GM20000 (cell line): ENCODE data around the gene BRSK2.

Source experiments
- DNase-seq: peaks from one replicate; pipeline ENCODE4 v3.0.0; 2012; ENCODE audit warnings: low spot score
- TF ChIP-seq, protein P1 (sequence below): IDR thresholded peaks from 2 replicates; pipeline ENCODE4 v1.5.1; 2012; ENCODE audit warnings: mild to moderate bottlenecking, control low read depth; ENCODE audit errors: extremely low read depth, missing control alignments

BRSK2 gene

DNA sequence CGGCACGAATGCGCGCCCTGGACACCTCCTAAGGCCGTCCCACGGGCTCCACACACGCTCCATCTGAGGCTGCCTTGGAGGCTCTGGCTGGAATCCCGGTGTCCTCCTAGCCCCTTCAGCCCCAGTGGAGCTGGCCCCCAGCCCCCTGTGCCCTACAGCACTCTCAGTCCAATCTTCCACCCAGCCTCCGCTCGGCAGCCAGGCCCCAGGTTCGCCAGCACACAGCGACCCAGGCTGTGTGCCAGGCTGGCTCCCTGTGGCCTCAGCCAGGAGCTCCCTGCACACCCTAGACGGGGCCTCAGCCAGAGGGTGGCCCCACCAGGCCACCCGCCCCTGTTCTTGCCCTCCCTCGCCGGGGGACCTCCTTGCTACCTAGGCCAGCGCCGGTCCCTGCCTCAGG is 78.3 kb downstream of the BRSK2 start:
- TF ChIP-seq, protein P1, sequence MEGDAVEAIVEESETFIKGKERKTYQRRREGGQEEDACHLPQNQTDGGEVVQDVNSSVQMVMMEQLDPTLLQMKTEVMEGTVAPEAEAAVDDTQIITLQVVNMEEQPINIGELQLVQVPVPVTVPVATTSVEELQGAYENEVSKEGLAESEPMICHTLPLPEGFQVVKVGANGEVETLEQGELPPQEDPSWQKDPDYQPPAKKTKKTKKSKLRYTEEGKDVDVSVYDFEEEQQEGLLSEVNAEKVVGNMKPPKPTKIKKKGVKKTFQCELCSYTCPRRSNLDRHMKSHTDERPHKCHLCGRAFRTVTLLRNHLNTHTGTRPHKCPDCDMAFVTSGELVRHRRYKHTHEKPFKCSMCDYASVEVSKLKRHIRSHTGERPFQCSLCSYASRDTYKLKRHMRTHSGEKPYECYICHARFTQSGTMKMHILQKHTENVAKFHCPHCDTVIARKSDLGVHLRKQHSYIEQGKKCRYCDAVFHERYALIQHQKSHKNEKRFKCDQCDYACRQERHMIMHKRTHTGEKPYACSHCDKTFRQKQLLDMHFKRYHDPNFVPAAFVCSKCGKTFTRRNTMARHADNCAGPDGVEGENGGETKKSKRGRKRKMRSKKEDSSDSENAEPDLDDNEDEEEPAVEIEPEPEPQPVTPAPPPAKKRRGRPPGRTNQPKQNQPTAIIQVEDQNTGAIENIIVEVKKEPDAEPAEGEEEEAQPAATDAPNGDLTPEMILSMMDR = no peak
- no peak for DNase-seq

DNA sequence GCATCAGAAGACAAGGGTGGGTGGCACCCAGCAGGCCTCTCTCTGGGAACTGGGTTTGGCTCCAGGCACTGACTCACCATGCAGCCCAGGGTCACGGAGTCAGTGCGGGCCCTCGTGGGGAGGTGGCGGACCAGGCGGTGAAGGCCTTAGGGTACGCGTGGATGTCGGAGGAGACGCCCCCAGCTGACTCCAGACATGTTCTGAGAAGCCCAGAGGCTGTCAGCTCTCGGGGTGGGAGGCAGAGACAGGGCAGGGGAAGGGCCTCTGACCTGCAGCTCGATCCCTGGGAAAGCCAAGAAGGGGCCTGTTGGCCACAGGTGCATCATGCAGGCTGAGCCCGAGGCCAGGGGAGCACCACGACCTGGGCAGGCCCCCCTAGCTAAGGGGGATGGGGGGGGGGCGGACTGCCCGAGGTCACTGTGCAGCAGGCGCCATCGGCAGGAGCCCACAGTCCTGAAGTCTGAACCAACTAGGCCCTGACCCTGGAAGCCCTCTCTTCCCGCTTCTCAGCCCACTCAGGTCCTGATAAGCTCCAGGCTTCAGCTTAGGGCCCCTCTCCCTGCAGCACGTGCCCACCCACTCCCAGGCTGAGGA is 78.8 kb downstream of the BRSK2 start:
- no peak for DNase-seq

DNA sequence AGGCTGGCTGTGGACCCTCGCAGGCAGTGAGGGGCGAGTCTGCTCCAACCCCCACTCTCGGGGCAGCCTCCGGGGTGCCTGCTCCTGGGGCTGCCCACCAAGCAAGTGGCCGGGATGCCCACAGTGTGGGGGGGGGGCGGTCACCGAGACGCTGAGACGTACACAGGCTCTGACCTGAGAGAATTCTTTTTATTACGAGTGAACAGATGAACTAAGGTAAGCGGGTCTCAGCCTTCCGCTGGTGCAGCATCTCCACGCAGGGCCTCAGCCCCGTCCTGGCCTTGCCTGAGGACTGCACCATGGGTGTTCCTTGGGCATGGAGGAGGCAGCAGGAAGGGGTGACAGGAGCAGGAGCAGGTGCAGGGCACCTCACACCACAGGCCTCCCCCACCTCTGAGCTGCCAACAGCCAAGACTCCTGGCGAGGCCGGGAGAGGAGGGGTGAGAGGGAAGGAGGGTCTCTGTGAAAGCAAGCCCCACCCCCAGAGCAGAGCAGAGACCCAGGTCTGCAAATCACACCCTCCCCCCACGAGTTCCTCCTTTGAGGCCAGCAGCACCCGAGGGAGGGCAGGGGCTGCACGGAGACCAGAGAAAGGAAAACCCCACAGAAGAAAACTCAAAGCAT is 79.7 kb downstream of the BRSK2 start:
- no peak for DNase-seq
- TF ChIP-seq, protein P1 = no peak

More for the DNA sequence above, 78.8 kb downstream of the BRSK2 start:
- TF ChIP-seq, protein P1 = no peak

DNA sequence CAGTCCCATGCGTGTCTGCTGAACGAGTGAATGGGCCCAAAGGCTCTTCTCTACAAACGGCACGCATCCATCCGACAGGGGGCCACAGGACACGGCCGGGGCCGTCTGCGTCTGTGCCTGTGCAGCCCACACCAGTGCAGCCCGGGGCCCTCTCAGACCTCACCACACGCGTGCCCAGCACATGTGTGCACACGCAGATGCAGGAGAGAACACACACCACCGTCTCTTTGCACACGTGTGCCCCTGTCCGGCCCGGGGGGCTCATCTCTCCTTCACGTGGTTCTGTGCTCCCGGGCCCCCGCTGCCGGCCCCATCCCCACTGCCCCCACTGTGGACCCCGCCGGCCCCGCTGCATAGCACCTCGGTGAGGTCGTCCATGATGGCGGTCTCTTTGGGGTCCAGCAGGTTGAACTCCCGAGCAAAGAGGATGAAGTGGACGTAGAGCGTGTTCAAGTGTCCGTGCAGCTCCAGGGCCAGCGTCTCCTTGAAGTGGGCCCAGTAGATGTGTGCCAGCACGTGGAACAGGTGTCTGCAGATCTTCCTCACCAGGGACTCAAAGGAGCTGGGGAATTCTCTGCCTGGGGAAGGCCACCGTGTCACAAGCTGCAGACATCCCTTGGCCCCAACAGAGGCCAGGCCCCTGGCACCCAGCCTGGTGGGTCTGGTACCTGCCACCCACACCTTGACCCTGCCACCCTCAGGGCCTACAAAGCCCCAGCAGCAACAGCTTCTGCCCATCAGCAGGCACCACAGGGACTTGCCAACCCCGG is 80.4 kb downstream of the BRSK2 start:
- TF ChIP-seq, protein P1 = no peak
- DNase-seq = no peak

DNA sequence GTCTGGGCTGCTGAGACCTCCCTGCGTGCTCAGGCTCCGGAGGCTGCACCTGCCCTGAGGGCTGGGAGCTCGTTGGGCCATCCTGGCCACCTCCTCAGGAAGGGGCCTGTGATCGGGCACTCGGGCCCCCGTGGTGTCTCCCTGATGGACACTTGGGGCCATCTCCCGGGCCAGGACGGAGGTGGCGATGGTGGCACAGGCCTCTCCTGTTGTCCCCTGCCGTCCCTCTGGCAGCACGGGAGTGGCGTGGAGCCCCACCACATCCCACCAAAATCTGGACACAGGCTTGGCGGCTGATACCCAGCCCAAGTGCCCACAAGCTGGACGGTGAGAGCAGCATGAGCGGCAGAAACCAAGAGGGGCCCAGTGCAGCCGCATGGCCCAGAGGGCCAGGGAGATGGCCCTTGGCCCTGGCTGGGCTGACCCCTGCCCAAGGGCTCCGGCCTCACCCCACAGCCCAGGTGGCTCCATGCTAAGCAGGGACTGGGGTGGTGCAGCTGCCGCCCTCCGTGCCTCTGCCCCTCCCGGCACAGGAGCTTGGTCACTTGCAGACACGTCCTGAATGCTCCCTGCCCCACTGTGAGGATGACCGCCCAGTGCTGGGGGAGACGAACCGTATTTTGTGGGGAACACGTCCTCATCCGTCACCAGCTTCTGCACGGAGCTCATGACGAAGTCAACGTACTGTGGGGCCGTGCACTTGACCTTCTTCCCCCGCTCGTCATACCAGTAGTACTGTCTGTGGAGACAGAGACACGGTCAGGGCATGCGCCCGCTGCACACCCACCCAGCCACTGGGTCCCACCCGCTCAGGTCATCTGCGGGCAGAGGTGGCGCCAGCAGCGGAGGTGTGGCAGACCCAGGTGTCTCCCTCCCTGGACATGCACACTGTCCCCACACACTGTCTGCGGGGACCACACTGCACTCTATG is 81.2 kb downstream of the BRSK2 start:
- TF ChIP-seq, protein P1 = no peak
- DNase-seq = no peak

DNA sequence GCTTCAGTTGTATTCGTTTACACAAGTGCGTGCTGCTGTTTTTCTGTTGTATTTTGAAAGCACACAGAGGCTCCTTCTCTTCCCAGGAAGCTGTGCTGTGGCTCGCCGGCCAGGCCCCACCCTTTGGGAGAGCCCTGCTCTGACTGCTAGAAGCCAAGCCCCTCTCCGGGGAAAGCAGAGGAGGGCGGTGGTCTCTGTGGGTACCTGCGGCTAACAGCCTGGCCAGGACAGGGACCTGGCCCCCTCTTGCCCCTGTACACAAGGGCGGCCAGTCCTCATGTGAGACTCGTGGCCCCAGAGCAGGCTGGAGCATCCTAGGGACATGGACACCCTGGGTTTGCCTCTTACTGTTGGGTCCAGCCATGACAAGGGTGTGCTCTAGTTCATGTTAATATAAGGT is 82.0 kb downstream of the BRSK2 start:
- no peak for DNase-seq
- TF ChIP-seq, protein P1 = no peak
